Activated gamma-delta T cell (primary cell): ENCODE measurements around the gene CD34.

ENCODE experiments used
- DNase-seq: peaks from one replicate; lab custom pipeline; 2025; lab: John Stamatoyannopoulos, UW

The CD34 gene

DNA sequence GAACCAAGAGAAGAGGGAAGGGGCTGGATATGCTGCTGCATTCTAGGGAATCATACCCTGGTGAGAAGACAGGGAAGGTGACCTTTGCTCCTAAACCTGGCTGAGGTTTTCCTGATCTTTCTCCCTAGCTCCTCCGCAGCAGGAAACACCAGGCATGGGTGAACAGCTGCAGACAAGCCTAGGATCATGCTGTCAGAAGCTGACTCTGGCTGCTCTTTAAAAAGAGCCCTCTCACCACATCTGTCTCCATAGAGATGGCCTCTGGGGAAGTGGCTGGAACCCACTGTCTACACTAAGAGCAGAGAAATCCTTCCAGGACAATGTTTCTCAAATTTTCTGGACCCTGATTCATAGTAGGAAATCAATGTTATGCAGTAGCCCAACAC lies 57.6 kb downstream of the CD34 start:
- no peak for DNase-seq

- no peak for DNase-seq
Measured at GRCh38 chr1:207852576-207853371, 58.2 kb downstream of the CD34 start.

DNA sequence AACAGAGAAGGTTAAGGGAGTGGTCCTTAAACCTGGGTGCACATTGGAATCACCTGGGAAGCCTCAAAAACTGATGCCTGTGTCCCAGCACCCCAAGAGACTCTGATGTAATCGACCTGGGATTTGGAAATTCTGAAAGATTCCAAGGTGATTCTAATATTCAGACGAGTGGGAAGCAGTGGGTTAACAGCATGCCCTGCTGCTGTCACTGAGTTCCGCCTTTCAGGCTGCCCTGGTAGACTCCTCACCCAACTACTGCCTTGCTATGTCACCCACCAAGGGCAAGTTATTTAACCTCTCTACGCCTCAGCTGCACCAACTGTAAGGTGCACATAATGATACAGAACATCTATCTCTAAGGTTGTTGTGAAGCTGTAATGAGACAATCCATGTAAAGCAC lies 59.2 kb downstream of the CD34 start:
- DNase-seq = no peak

DNA sequence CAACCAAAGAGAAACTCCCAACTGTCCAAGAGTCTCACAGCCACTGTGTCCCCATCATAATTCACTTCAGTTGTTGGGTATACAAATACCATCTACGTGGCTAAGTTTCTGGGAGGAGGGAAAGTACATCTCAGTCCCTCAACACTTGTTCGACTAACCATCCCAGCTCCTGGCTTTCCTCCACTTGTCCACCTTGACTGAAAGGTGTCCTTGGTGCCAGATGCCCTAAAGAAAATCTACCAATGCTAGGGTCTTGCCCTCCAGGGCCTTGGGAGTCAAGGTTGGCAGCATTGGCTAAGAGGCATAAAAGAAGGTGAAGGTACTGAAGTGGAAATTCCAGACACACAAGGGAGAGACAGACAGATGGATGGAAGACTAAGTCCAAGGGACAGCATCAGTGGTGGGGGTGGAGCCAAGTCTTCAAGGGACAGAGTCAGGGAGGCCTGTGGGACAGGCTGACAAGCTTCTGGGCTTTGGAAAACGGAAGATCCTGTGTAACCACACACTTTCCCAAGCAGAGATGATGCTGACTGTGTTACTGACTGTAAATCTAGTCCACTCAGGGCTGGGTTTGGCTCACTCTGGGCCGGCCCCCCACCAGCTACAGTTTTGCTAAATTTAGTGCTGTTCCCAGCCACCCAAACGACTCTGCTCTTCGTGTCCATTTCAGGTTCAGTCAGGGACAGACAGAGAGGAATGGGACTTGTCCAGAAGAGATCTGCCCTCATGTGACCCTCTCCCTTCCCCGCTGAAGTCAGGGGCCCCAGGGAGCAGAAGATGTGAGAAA lies 60.1 kb downstream of the CD34 start:
- no peak for DNase-seq

DNA sequence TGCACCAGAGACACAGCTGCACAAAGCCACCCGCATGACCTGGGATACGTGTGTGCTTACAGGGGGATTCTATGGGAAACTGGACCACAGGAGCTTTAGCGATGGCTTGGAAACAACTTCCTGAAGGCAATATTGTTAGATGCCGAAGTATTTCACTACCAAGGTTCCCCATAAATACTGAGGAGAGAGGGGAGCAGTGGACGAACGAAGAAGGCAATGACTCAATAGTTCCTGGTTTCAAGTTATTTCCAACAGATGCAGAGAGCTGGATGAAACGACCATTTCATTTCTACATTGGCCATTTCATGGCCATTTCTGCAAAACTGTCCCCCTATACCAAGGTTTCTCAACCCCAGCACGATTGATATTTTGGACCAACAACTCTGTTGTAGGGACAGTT lies 61.3 kb downstream of the CD34 start:
- no peak for DNase-seq

- DNase-seq = no peak
Measured at GRCh38 chr1:207849016-207849415, 61.9 kb downstream of the CD34 start.

- DNase-seq = no peak
Measured at GRCh38 chr1:207848234-207848633, 62.7 kb downstream of the CD34 start.

DNA sequence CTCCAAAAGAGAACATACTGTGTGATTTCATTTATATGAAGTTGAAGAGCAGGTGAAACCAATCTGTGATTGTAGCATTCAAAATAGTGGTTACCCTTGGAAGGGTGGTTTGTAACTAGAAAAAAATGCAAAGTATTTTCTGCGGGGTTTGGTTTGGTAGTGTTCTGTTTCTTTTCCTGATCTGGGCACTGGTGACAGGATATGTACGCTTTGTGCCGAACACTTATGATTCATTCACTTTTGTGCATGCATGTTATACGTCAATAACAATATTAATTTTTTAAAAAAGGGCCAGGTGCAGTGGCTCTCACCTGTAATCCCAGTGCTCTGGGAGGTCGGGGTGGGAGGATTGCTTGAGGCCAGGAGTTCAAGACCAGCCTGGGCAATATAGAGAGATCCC lies 63.8 kb downstream of the CD34 start:
- no peak for DNase-seq

- no peak for DNase-seq
Measured at GRCh38 chr1:207845109-207845508, 65.8 kb downstream of the CD34 start.

DNA sequence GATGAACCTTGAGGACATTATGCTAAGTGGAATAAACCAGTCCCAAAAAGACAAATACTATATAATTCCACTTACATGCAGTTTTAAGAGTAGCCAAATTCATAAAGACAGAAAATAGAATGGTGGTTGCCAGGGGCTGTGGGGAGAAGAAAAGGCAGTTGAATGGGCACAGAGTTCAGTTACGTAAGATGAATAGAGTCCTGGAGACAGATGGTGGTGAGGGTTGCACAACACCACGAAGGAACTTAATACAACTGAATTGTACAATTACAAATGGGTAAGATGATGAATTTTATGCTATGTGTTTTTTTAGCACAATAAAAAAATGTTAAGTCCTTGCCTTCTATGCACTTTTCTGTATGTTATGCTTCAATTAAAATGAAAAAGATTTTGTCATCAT lies 66.6 kb downstream of the CD34 start:
- DNase-seq = no peak

- no peak for DNase-seq
Measured at GRCh38 chr1:207842506-207842905, 68.4 kb downstream of the CD34 start.

- no peak for DNase-seq
Measured at GRCh38 chr1:207841901-207842300, 69.0 kb downstream of the CD34 start.

DNA sequence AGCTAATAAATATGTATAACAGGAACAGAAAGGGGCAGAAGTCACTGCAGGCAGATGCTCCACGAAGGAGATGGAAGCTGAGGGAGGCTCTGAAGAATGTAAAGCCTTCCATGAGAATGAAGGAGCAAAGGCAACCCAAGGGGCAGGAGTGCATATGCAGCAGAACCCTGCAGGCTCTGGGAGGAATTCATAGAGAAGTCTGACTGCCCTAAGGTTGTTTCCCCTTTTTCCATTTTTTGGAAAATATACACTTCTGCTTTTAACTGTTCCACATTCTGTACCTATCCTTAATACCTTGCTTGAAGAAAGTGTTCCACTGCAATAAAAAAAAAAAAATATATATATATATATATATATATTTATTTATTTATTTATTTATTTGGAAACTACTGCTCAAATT lies 69.6 kb downstream of the CD34 start:
- no peak for DNase-seq

GRCh38 chr1:207840380-207840779 lies 70.5 kb downstream of the CD34 start:
- DNase-seq = no peak

GRCh38 chr1:207839083-207839413 lies 71.9 kb downstream of the CD34 start:
- DNase-seq = no peak

DNA sequence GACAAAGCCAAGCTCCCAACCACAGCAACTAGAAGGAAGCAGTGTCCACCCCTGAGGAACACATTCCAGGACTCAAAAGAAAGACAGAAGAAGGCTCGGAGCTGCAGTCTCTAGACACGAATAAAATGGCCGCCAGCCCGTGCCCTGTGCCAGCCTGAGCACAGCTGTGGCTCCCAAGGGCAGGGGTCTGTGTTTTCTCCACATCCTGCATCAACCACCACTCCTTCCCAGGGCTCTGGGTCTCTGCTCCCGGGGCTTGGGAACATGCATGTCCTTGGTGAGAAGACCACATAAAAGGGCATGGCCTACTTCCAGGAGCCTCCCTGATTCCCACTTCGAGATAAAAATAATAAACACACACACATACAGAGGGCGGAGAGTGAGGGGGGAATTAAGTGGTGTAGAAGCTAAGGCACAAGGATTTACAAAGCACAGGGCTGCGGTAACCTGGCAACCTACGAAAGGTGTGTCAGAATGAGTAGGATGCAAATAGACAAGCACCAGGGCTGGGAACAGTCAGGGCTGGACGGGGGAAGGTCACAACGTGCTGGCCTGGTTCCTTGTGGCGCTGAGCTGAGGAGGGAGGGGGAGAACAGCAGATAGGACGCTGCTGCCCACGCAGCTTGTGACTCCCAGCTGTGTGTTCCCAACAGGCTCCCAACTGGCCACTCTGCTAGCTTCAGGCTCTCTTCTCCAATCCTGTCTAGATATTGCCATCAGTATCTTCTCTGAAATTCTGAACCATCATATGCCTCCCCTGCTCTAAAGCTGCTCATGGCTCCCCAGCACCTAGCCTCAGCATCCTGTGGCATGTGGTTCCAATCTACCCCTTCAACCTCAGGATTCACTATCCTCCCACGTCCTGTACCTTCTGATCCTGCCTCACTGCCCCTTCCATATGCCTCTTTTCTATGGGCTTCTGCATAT lies 72.5 kb downstream of the CD34 start:
- DNase-seq = no peak

GRCh38 chr1:207837673-207838072 lies 73.3 kb downstream of the CD34 start:
- DNase-seq = no peak

DNA sequence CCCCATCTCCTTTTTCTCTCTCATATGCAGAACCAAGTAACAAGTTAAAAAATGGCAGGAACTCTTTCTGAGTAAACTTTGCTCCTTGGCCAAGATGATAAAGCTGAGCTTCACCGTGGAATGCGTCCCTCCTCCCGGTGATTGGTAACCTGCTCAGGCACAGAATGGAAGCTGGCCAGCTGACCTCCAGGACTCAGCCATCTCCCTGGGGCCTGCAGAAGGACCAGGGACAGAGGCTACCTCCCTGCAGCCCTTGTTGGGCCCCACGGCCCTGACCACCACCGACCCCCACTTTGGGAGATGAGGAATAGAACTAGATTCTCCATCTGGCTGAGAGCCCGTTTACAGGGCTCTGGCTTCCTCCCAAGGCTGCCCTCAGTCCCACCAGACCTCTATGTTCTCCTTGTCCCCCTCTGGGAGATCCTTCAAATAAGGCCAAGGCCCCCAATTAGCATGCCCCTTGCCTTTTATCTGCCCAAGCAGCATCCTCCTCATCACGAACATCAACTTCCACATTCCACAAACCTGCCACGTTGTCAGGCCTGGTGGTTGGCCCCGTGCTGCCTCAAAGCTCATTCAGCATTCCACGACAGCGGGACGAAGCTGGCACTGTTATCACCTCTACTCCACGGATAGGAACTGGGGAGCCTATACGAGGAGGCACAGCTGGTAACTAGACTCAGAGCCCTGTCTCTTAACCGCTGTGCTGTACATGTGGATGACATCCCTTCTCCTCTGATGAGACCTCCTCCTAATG lies 74.2 kb downstream of the CD34 start:
- no peak for DNase-seq

- DNase-seq = no peak
Measured at GRCh38 chr1:207835958-207836357, 75.0 kb downstream of the CD34 start.

- DNase-seq = no peak
Measured at GRCh38 chr1:207833956-207834660, 76.8 kb downstream of the CD34 start.

- DNase-seq = no peak
Measured at GRCh38 chr1:207833381-207833780, 77.5 kb downstream of the CD34 start.
